Panc1 (cell line): Measurements from ENCODE around the gene TMEM50B.

Source experiments
- CTCF ChIP-seq: fragments of 450-650 bp; IDR thresholded peaks from 2 replicates; pipeline ENCODE4 v1.5.1; 2017; ENCODE audit warnings: mild to moderate bottlenecking
- POLR2AphosphoS5 ChIP-seq: IDR thresholded peaks from 2 replicates; pipeline ENCODE4 v1.6.1; 2012; ENCODE audit warnings: mild to moderate bottlenecking, low read depth, low read length, moderate library complexity
- REST ChIP-seq, 2 experiments: IDR thresholded peaks; 2 replicates each; pipeline ENCODE4 v1.6.1; 2011 to 2012; ENCODE audit warnings: low read depth in 2 of 2, control low read depth in 1 of 2, low read length in 1 of 2, mild to moderate bottlenecking in 1 of 2, moderate library complexity in 1 of 2; ENCODE audit not compliant: insufficient read depth in 1 of 2
- SIN3A ChIP-seq: IDR thresholded peaks from 2 replicates; pipeline ENCODE4 v1.6.1; 2012; ENCODE audit warnings: low read depth, mild to moderate bottlenecking, low read length, moderate library complexity, borderline replicate concordance; ENCODE audit not compliant: insufficient read depth

- TF ChIP-seq CTCF (no peak), REST (IDR thresholded peaks at IDR 0.05; ENCODE audit: insufficient read depth in 1 of 2, low read depth in 2 of 2, low read length in 1 of 2) (no peak), SIN3A (no peak), POLR2AphosphoS5 (no peak)
Measured at GRCh38 chr21:33490991-33491372, 11.2 kb upstream of the TMEM50B start.
